ENCODE measurements around the gene CMTM4.
"Not testable (repeated sequence)": the region's sequence is repeated elsewhere in the genome, so short reads cannot be mapped to it uniquely, and the experiment has no call there.

Gene CMTM4

GRCh38 chr16:66637806-66638205 lies 58.7 kb downstream of the CMTM4 start:
- Histone ChIP-seq H3K27me3 (ENCODE audit: control insufficient read depth, insufficient read depth, low read length) (no peaks in the 10 kb centered on the region), H3K36me3 (ENCODE audit: control insufficient read depth, insufficient read depth, low read length) (no peaks in the 10 kb centered on the region), H3K4me1 (peaks cover 7% of the 10 kb centered on the region), H2AFZ (no peak overlapping the region), H3K4me3 (ENCODE audit: low read depth, low read length) (no peak overlapping the region), H3K79me2 (peaks cover 39% of the 10 kb centered on the region), H3K27ac (no peak overlapping the region), H3K9ac (no peak overlapping the region), H3K4me2 (ENCODE audit: low read length) (no peak overlapping the region), H3K9me3 (ENCODE audit: control insufficient read depth, low read length) (no peaks in the 10 kb centered on the region)
- TF ChIP-seq CTCF (IDR thresholded peaks at IDR 0.05) = no peak

- Histone ChIP-seq H2AFZ (no peak overlapping the region), H3K27ac (no peak overlapping the region), H3K4me3 (ENCODE audit: low read depth, low read length) (no peak overlapping the region), H3K4me1 (peaks cover 3% of the 10 kb centered on the region), H3K79me2 (peaks cover 41% of the 10 kb centered on the region), H3K9me3 (ENCODE audit: control insufficient read depth, low read length) (no peaks in the 10 kb centered on the region), H3K4me2 (ENCODE audit: low read length) (no peak overlapping the region), H3K36me3 (ENCODE audit: control insufficient read depth, insufficient read depth, low read length) (no peaks in the 10 kb centered on the region), H3K9ac (no peak overlapping the region), H3K27me3 (ENCODE audit: control insufficient read depth, insufficient read depth, low read length) (no peaks in the 10 kb centered on the region)
- TF ChIP-seq CTCF (IDR thresholded peaks at IDR 0.05) = no peak
Measured at GRCh38 chr16:66636199-66636598, 60.3 kb downstream of the CMTM4 start.

- no peak for TF ChIP-seq CTCF (IDR thresholded peaks at IDR 0.05)
- H3K79me2 ChIP-seq = peaks cover 34% of the 10 kb centered on the region
- no peaks in the 10 kb centered on the region for H3K9me3 ChIP-seq (ENCODE audit: control insufficient read depth, low read length)
- no peak overlapping the region for H2AFZ ChIP-seq
- H3K27me3 ChIP-seq (ENCODE audit: control insufficient read depth, insufficient read depth, low read length) = no peaks in the 10 kb centered on the region
- H3K27ac ChIP-seq = no peak overlapping the region
- H3K4me1 ChIP-seq = peaks cover 3% of the 10 kb centered on the region
- no peak overlapping the region for H3K4me3 ChIP-seq (ENCODE audit: low read depth, low read length)
- no peaks in the 10 kb centered on the region for H3K36me3 ChIP-seq (ENCODE audit: control insufficient read depth, insufficient read depth, low read length)
- no peak overlapping the region for H3K4me2 ChIP-seq (ENCODE audit: low read length)
- H3K9ac ChIP-seq = no peak overlapping the region
Measured at GRCh38 chr16:66635406-66635805, 61.1 kb downstream of the CMTM4 start.

GRCh38 chr16:66634527-66635196 lies 61.9 kb downstream of the CMTM4 start:
- Histone ChIP-seq H3K4me1 (peaks cover 3% of the 10 kb centered on the region), H3K27me3 (ENCODE audit: control insufficient read depth, insufficient read depth, low read length) (no peaks in the 10 kb centered on the region), H3K4me3 (ENCODE audit: low read depth, low read length) (no peak overlapping the region), H2AFZ (no peak overlapping the region), H3K79me2 (peaks cover 30% of the 10 kb centered on the region), H3K27ac (no peak overlapping the region), H3K9me3 (ENCODE audit: control insufficient read depth, low read length) (no peaks in the 10 kb centered on the region), H3K4me2 (ENCODE audit: low read length) (no peak overlapping the region), H3K9ac (no peak overlapping the region), H3K36me3 (ENCODE audit: control insufficient read depth, insufficient read depth, low read length) (no peaks in the 10 kb centered on the region)
- no peak for TF ChIP-seq CTCF (IDR thresholded peaks at IDR 0.05)

- not testable (repeated sequence) for H3K27ac ChIP-seq; H3K4me3 ChIP-seq (ENCODE audit: low read depth, low read length); H3K9me3 ChIP-seq (ENCODE audit: control insufficient read depth, low read length); H3K4me1 ChIP-seq; H3K4me2 ChIP-seq (ENCODE audit: low read length); H3K36me3 ChIP-seq (ENCODE audit: control insufficient read depth, insufficient read depth, low read length); H3K27me3 ChIP-seq (ENCODE audit: control insufficient read depth, insufficient read depth, low read length); H2AFZ ChIP-seq; H3K9ac ChIP-seq
- H3K79me2 ChIP-seq = peaks cover 27% of the 10 kb centered on the region
Measured at GRCh38 chr16:66631558-66631957, 65.0 kb downstream of the CMTM4 start.

- H3K79me2 ChIP-seq = peaks cover 23% of the 10 kb centered on the region
- not testable (repeated sequence) for H3K9me3 ChIP-seq (ENCODE audit: control insufficient read depth, low read length); H2AFZ ChIP-seq; H3K4me1 ChIP-seq; H3K27me3 ChIP-seq (ENCODE audit: control insufficient read depth, insufficient read depth, low read length); H3K27ac ChIP-seq; H3K4me3 ChIP-seq (ENCODE audit: low read depth, low read length); H3K36me3 ChIP-seq (ENCODE audit: control insufficient read depth, insufficient read depth, low read length); H3K9ac ChIP-seq; H3K4me2 ChIP-seq (ENCODE audit: low read length)
Measured at GRCh38 chr16:66630561-66631260, 65.8 kb downstream of the CMTM4 start.

Measured in parathyroid adenoma (tissue), 2 donors.